Measurements from ENCODE around the gene TCF7L2. TPM values are rescaled to one million over a fixed set of nuclear protein-coding genes. Genes with fewer than 3 reads are reported as not detected.

The TCF7L2 gene
- total and polyA plus RNA-seq, 9 donors = 21.1 to 41.7 (median 34.5) TPM

- 64 to 84% (median 83%) methylated on average over 5 of the region's 5 CpGs for WGBS, 3 donors
- Histone ChIP-seq H3K36me3 (no peaks in the 10 kb centered on the region), H3K27me3 (no peaks in the 10 kb centered on the region), H3K9me3 (no peaks in the 10 kb centered on the region), H3K4me1 (ENCODE audit: insufficient read depth) (peaks cover 21% of the 10 kb centered on the region), H3K4me3 (no peak overlapping the region), H3K27ac (no peak overlapping the region)
- intact Hi-C loops (cut with DNase I) = no loop called here
- TF ChIP-seq POLR2A (IDR thresholded peaks at IDR 0.05) = no peak
- TF ChIP-seq EP300 (IDR thresholded peaks at IDR 0.05) = no peak
- no peak for TF ChIP-seq CTCF (IDR thresholded peaks at IDR 0.05)
- DNase-seq = no peak
Measured at GRCh38 chr10:112963835-112964234, 13.8 kb downstream of the TCF7L2 start.

DNA sequence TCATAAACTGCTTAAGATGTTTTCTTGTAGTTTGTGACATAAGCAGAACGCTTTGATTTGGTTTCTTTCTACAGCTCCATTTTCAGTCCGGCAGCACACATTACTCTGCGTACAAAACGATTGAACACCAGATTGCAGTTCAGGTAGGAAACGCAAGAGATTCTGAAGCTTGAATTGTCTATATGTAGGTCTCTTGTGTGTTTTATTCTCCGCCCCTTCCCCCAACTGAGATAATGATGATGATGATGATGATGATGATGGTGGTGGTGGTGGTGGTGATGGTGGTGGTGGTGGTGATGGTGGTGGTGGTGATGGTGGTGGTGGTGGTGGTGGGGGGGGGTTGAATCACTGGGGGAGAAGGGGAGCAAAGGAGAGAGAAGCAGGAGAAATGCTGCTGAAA lies 14.4 kb downstream of the TCF7L2 start:
- Histone ChIP-seq H3K27me3 (no peaks in the 10 kb centered on the region), H3K4me1 (ENCODE audit: insufficient read depth) (peaks cover 21% of the 10 kb centered on the region), H3K27ac (no peak overlapping the region), H3K4me3 (no peak overlapping the region), H3K36me3 (no peaks in the 10 kb centered on the region), H3K9me3 (no peaks in the 10 kb centered on the region)
- no peak for DNase-seq
- 91 to 94% (median 92%) methylated on average over 6 of the region's 6 CpGs for WGBS, 3 donors
- no peak for TF ChIP-seq POLR2A (IDR thresholded peaks at IDR 0.05)
- no peak for TF ChIP-seq EP300 (IDR thresholded peaks at IDR 0.05)
- no peak for TF ChIP-seq CTCF (IDR thresholded peaks at IDR 0.05)
- intact Hi-C loops (cut with DNase I) = no loop called here

DNA sequence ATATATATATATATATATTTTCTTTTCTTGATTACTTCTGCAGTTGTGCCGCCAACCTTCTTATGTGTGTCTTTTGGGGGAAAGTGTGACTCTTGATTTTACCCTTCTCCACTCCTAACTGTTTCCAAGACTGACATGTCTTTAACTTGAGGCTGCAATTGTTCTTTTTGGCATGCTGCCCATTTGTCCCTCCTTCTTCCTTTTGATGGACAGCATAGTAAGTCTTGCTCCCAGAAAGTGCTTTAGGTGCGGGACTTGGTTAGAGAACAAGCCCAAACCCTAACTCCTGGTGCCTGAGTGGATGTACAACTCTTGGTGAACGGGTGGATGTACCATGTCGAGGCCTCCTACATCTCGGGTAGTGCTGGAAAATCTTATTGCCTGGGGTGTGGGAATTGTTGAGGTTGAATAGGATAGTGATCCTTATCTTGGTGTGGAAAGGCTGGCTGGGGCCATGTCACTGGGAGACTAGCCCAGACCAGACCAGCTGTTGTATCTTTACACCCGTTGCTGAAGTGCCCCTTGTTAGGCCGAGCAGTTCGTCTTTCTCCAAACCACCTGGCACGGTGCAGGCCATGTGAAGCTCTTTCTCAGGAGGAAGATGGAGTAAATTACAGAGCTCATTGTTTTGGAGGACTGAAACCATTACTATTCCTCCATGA lies 16.3 kb downstream of the TCF7L2 start:
- no peak for DNase-seq
- Histone ChIP-seq H3K27ac (no peak overlapping the region), H3K4me1 (ENCODE audit: insufficient read depth) (peaks cover 19% of the 10 kb centered on the region), H3K27me3 (no peaks in the 10 kb centered on the region), H3K9me3 (no peaks in the 10 kb centered on the region), H3K4me3 (no peak overlapping the region), H3K36me3 (no peaks in the 10 kb centered on the region)
- intact Hi-C loops (cut with DNase I) = no loop called here
- no peak for TF ChIP-seq EP300 (IDR thresholded peaks at IDR 0.05)
- no peak for TF ChIP-seq POLR2A (IDR thresholded peaks at IDR 0.05)
- TF ChIP-seq CTCF (IDR thresholded peaks at IDR 0.05) = no peak
- 81 to 85% (median 83%) methylated on average over 9 of the region's 9 CpGs for WGBS, 3 donors

- no peak for DNase-seq
- Histone ChIP-seq H3K27ac (no peak overlapping the region), H3K9me3 (no peaks in the 10 kb centered on the region), H3K36me3 (no peaks in the 10 kb centered on the region), H3K4me1 (ENCODE audit: insufficient read depth) (peaks cover 16% of the 10 kb centered on the region), H3K27me3 (no peaks in the 10 kb centered on the region), H3K4me3 (no peak overlapping the region)
- no peak for TF ChIP-seq EP300 (IDR thresholded peaks at IDR 0.05)
- no peak for TF ChIP-seq CTCF (IDR thresholded peaks at IDR 0.05)
- TF ChIP-seq POLR2A (IDR thresholded peaks at IDR 0.05) = no peak
- intact Hi-C loops (cut with DNase I) = no loop called here
- WGBS, 3 donors = 82 to 86% (median 83%) methylated on average over 5 of the region's 5 CpGs
Measured at GRCh38 chr10:112967200-112967599, 17.2 kb downstream of the TCF7L2 start.

All from ovary (tissue), 9 donors.